HG02642 (cell line): ENCODE data around the gene IGLL5.
"Not testable (repeated sequence)": the region's sequence is repeated elsewhere in the genome, so short reads cannot be mapped to it uniquely, and the experiment has no call there.

Experiments
- ATAC-seq: cut with Tn5 transposase; IDR thresholded peaks from one replicate; pipeline ENCODE4 v1.9.1; 2021; ENCODE audit warnings: mild to moderate bottlenecking; ENCODE audit not compliant: unreplicated experiment, poor library complexity

IGLL5 gene

DNA sequence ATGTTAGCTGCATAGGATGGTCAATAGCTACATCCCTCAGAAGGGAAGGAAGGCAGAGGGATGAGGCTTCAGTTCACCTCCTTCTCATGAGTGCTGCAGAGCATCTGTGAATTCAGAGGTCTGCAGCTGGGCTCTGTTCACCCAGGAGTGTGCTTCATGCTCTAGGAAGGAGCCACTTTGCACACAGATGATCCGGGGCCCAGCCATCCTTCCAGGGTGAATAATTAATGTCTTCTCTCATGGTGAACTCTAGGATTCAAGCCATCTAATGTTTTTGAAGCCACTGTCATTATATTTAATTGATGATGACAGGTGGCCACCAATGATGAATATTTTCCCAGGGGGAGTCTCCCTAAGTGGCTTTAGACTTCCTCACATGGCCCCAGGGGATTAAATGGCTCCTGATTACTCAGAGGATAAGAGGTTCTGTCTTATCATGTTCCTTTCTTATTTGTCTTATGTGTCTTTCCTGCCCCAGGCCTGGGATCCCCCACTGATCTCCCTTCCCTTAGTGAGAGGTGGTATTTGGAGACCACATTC is 10.9 kb downstream of the IGLL5 start:
- not testable (repeated sequence) for ATAC-seq

DNA sequence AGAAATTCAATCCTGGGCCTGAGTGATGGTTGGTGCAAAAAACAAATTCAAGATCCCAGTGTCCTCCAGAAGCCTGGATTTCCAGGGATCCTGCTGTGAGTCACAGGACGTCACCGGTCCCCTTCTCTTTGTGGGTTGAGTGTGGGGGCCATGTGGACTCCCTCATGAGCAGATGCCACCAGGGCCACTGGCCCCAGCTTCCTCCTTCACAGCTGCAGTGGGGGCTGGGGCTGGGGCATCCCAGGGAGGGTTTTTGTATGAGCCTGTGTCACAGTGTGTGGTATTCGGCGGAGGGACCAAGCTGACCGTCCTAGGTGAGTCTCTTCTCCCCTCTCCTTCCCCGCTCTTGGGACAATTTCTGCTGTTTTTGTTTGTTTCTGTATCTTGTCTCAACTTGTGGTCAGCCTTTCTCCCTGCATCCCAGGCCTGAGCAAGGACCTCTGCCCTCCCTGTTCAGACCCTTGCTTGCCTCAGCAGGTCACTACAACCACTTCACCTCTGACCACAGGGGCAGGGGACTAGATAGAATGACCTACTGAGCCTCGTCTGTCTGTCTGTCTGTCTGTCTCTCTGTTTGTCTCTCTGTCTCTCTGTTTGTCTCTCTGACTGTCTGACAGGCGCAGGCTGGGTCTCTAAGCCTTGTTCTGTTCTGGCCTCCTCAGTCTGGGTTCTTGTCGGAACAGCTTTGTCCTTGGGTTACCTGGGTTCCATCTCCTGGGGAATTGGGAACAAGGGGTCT is 11.9 kb downstream of the IGLL5 start:
- not testable (repeated sequence) for ATAC-seq

DNA sequence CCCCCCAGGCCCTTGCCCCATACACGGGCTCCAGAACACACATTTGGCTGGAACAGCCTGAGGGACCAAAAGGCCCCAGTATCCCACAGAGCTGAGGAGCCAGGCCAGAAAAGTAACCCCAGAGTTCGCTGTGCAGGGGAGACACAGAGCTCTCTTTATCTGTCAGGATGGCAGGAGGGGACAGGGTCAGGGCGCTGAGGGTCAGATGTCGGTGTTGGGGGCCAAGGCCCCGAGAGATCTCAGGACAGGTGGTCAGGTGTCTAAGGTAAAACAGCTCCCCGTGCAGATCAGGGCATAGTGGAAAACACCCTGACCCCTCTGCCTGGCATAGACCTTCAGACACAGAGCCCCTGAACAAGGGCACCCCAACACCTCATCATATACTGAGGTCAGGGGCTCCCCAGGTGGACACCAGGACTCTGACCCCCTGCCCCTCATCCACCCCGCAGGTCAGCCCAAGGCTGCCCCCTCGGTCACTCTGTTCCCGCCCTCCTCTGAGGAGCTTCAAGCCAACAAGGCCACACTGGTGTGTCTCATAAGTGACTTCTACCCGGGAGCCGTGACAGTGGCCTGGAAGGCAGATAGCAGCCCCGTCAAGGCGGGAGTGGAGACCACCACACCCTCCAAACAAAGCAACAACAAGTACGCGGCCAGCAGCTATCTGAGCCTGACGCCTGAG is 13.1 kb downstream of the IGLL5 start:
- ATAC-seq = not testable (repeated sequence)

- ATAC-seq = no peak
Measured at GRCh38 chr22:22901578-22902218, 14.1 kb downstream of the IGLL5 start.

- no peak for ATAC-seq
Measured at GRCh38 chr22:22902247-22903001, 14.8 kb downstream of the IGLL5 start.

GRCh38 chr22:22903355-22903777 is 15.8 kb downstream of the IGLL5 start:
- ATAC-seq = no peak

DNA sequence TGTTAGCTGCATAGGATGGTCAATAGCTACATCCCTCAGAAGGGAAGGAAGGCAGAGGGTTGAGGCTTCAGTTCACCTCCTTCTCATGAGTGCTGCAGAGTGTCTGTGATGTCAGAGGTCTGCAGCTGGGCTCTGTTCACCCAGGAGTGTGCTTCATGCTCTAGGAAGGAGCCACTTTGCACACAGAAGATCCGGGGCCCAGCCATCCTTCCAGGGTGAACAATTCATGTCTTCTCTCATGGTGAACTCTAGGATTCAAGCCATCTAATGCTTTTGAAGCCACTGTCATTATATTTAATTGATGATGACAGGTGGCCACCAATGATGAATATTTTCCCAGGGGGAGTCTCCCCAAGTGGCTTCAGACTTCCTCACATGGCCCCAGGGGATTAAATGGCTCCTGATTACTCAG is 16.2 kb downstream of the IGLL5 start:
- not testable (repeated sequence) for ATAC-seq

- not testable (repeated sequence) for ATAC-seq
Measured at GRCh38 chr22:22904736-22905135, 17.1 kb downstream of the IGLL5 start.

DNA sequence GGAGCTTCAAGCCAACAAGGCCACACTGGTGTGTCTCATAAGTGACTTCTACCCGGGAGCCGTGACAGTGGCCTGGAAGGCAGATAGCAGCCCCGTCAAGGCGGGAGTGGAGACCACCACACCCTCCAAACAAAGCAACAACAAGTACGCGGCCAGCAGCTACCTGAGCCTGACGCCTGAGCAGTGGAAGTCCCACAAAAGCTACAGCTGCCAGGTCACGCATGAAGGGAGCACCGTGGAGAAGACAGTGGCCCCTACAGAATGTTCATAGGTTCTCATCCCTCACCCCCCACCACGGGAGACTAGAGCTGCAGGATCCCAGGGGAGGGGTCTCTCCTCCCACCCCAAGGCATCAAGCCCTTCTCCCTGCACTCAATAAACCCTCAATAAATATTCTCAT is 18.8 kb downstream of the IGLL5 start:
- ATAC-seq = not testable (repeated sequence)

GRCh38 chr22:22906907-22907550 is 19.4 kb downstream of the IGLL5 start:
- ATAC-seq = no peak

DNA sequence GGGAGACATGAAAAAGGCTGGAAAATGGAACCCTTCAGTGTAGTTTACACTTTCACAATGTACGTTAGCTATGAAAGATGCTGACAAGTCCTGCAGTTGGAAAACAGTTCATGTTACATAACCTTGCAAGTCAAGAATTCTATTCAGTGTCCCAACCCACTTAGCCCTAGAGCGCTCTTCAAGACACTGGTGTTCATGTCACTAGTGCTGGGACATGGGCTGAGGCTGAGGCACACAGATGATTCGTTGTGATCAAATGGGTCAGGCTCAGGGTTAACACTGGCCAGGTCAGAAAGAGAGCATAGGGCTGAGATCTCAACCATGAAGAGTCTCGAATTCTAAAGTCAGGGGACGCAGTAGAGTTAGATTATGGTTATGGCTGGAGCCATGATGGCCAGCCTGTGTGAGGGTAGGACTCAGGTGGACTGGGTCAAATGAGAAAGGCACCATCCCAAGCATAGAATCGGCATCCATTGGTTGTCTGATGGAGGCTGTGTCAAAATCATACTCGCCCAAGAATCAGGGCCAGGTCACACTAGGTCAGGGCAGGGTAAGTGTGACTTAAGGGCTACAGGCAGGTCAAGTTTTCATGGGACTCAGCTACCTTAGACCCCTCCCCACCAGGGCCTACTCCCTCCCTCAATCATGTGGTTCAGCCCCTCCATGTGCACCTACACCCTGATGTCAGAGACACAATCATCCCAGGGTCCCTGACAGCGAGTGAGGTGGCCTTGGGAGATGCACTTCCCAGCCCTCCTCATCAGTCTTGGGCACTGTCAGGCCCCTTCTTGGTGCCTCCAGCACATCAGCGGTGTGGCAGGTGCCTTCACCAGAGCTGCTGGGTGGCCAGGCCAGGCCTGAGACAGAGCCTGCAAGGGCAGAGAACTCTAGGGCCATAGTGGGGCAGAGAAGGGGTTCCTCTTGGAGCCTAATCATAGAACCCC is 20.2 kb downstream of the IGLL5 start:
- ATAC-seq = no peak

DNA sequence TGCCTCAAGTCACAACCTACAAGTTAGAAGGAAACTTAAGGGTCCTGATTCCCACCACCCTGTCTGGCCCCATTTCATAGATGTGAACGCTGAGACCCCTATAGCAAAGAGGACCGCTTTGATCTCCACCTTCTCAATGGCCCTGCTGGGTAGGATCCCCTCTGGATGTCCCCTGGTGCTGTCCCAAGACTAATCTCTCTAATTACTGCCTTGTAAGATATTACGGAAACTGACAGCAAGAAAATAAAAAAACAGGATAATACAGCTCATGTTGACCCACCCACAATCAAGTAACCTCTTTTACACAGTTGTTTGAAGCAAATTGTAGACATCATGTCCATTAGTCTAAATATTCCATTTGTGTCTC is 20.9 kb downstream of the IGLL5 start:
- no peak for ATAC-seq

DNA sequence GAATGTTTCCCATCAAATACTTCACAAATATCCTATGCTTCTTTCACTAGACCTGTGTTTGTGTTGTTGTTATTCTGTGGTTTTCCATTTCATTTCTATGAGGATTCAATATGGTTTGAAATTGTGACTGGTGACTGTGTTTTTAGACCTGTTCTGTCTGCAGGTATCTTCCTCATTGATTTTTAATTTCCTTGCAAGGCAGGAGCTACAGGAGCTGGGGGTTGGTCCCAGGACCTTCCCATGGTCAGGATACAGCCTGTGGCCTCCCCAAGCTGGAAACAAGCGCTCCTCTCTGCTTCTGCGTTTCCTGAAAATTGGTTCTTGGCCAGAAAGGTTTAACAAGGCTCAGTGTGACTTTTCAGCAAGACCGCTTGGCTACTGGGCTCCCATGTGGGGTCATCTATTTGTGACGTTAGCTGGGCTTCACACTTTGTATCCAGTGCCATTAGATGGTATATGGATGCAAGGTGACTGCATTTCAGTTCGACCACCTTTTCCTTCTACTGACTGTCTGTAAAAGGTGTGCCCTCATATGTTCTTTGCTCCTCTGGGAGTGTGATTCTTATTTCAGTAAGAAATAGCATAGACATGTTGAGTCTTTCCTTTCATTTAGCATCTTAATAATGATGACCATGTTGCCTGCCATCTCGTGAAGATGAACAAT is 21.5 kb downstream of the IGLL5 start:
- no peak for ATAC-seq

DNA sequence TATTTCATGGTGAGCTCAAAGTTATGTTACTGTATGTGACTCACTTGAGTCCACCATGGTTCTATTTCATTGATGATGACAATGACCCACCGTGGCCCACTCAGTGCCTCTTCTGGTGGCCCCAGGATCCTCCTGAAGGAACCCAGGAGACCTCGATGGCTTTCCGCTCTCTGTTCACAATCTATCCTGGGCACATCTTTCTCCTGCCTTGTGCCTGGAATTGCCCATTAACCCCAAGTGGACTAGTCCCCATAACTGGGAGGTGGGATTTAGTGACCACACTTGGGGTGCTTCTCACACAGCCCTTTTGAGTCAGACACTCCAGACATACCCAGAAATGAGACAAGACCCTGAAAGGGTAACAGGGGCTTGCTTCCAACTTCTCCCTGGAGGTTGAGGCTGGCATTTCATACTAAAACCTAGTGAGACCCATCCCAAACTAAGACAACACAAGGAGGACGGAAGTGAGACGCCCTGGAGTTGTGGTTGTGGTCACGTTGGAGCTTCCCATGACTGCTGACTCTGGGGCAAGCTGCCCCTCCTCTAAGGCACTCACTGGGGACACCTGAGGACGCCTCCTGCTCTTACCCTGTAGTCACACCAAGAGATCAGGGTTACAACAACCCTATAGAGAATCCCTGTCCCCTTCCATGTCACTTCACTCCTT is 22.1 kb downstream of the IGLL5 start:
- ATAC-seq = no peak

DNA sequence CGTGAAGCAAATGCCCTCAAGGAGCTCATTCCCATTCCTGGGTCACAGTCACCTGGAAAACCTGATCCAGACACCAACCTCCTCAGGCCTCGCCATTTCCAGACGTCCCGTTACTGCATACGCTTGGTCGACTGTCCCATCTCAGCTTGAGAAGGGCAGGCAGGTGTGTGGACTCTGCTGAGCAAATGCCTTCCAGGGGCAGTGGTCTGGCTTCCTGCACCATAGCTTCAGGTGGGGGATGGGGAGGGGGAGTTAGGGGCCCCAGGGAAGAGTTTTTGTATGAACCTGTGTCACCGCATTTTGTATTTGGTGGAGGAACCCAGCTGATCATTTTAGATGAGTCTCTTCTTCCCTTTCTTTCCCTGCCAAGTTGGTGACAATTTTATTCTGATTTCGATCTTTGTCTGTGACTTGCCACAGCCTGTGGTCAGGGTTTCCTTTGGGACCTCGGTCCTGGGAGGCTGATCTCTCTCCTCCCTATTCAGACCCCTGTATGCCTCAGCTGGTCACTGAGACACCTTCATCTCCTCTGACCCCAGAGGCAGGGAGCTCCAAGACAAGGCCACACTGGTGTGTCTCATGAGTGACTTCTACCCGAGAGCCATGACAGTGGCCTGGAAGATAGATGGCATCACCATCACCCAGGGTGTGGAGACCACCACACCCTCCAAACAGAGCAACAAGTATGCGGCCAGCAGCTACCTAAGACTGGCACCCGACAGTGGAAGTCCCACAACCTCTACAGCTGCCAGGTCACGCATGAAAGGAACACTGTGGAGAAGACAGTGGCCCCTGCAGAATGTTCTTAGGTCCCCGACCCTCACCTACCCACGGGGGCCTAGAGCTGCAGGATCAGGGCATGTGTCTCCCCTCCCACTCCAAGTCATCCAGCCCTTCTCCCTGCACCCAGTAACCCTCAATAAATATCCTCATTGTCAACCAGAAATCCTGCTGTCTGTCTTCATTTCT is 22.9 kb downstream of the IGLL5 start:
- no peak for ATAC-seq

DNA sequence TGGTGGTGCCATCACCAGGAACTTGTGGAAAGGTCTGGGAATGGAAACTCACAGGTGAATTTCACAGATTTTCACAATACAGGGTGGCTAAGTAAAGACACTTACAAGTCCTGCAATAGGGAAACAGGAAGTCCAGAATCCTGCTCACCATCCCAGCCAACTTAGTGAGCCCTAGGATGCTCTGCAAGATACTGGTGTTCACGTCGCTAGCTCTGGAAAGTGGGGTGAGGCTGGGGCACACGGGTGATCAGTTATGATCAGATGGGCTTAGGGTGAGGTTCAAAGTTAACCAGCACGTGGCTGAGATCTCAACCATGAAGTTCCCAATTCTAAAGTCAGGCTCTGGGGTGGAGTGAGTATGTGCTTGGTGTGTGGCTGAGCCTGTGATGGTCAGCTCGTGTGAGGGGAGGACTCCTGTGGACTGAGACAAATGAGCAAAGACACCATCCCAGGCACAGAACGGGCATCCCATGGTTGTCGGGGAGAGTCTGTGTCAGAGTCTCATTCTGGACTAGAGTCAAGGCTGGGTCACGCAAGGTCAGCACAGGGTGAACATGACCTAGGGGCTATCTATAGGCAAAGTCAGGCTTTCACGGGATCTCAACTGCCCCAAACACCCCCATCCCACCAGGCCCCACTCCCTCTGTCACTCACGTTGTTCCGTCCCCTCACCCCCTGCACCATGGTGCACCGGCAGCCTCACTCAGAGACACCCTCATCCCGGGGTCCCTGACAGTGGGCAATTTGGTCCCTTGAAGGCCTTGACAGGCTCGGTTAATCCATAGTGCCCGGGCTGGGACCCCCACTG is 23.9 kb downstream of the IGLL5 start:
- no peak for ATAC-seq
